ENCODE data around the gene TMED6. TPM values are rescaled to one million over a fixed set of nuclear protein-coding genes. Genes with fewer than 3 reads are reported as not detected.

Gene TMED6
- total RNA-seq, 4 donors from 2014 or later, result not detected

GRCh38 chr16:69318911-69319289 is 32.7 kb downstream of the TMED6 start:
- TF ChIP-seq CTCF (IDR thresholded peaks at IDR 0.05), result no peak
- DNase-seq (ENCODE audit: low spot score) (no peak), ATAC-seq (ENCODE audit: low FRiP score) (no peak)

- TF ChIP-seq CTCF (IDR thresholded peaks at IDR 0.05), result no peak
- DNase-seq (ENCODE audit: low spot score) (no peak), ATAC-seq (ENCODE audit: low FRiP score) (no peak)
Observed at GRCh38 chr16:69318177-69318910, 33.2 kb downstream of the TMED6 start.

GRCh38 chr16:69316595-69317034 is 35.0 kb downstream of the TMED6 start:
- DNase-seq (ENCODE audit: low spot score) (no peak), ATAC-seq (ENCODE audit: low FRiP score) (no peak)
- no peak for TF ChIP-seq CTCF (IDR thresholded peaks at IDR 0.05)

GRCh38 chr16:69315486-69316311 is 35.9 kb downstream of the TMED6 start:
- no peak for DNase-seq (ENCODE audit: low spot score)
- TF ChIP-seq CTCF (IDR thresholded peaks at IDR 0.05), result no peak
- no peak for ATAC-seq (ENCODE audit: low FRiP score)

- no peak for TF ChIP-seq CTCF (IDR thresholded peaks at IDR 0.05)
- ATAC-seq (ENCODE audit: low FRiP score), result no peak
- no peak for DNase-seq (ENCODE audit: low spot score)
Observed at GRCh38 chr16:69314534-69314933, 37.1 kb downstream of the TMED6 start.

GRCh38 chr16:69313469-69313868 is 38.1 kb downstream of the TMED6 start:
- ATAC-seq (ENCODE audit: low FRiP score) (no peak), DNase-seq (ENCODE audit: low spot score) (no peak)
- no peak for TF ChIP-seq CTCF (IDR thresholded peaks at IDR 0.05)
